K562 (cell line): ENCODE data around the gene RAP2B. TPM values are rescaled to one million over a fixed set of nuclear protein-coding genes. Genes with fewer than 3 reads are reported as not detected.

Experiments
- E4F1 ChIP-seq: fragments of 250-450 bp; sonication (Bioruptor Pico); IDR thresholded peaks from 2 replicates; pipeline ENCODE4 v1.5.0; 2021; ENCODE audit warnings: mild to moderate bottlenecking, borderline replicate concordance
- EGR1 ChIP-seq: fragments of 450-650 bp; conservative IDR thresholded peaks from 2 replicates; pipeline ENCODE4 v1.6.1; 2017; ENCODE audit warnings: mild to moderate bottlenecking
- FOXM1 ChIP-seq, 2 experiments: fragments of 450-650 bp in 1 of 2; sonication (generic) in 1 of 2; formaldehyde crosslinking in 1 of 2; IDR thresholded peaks; 2 replicates each; pipeline versions ENCODE4 v1.6.1 to v1.9.0; 2017 to 2022; ENCODE audit warnings: low read depth in 2 of 2, mild to moderate bottlenecking in 2 of 2, missing genetic modification reagents in 1 of 2, moderate library complexity in 1 of 2
- GABPA ChIP-seq: fragments of 200-800 bp; sonication (Bioruptor generic); conservative IDR thresholded peaks from 2 replicates; pipeline ENCODE4 v1.6.1; 2016; ENCODE audit warnings: low read depth, missing genetic modification characterization, missing compliant biosample characterization
- MBD2 ChIP-seq: sonication (generic); IDR thresholded peaks from 2 replicates; pipeline ENCODE4 v1.6.1; 2016; ENCODE audit warnings: low read depth, borderline replicate concordance
- MEF2A ChIP-seq: IDR thresholded peaks from 2 replicates; pipeline ENCODE4 v1.6.1; 2011; ENCODE audit warnings: low read depth, mild to moderate bottlenecking, low read length, moderate library complexity; ENCODE audit not compliant: control insufficient read depth
- NCOA4 ChIP-seq: fragments of 450-650 bp; IDR thresholded peaks from 2 replicates; pipeline ENCODE4 v1.6.1; 2018; ENCODE audit warnings: mild to moderate bottlenecking; ENCODE audit not compliant: partially characterized antibody
- NR3C1 ChIP-seq: sonication (generic); formaldehyde crosslinking; IDR thresholded peaks from 2 replicates; pipeline ENCODE4 v1.8.1; 2022; ENCODE audit warnings: missing genetic modification reagents
- NR4A1 ChIP-seq, 2 experiments: fragments of 250-450 bp in 1 of 2; fragments of 450-650 bp in 1 of 2; sonication (Bioruptor Pico) in 1 of 2; IDR thresholded peaks; 2 replicates each; pipeline versions ENCODE4 v1.4.0 to v1.6.1; 2016 to 2020; ENCODE audit warnings: mild to moderate bottlenecking in 2 of 2, missing compliant biosample characterization in 1 of 2, missing genetic modification characterization in 1 of 2, moderate library complexity in 1 of 2
- RAD51 ChIP-seq: fragments of 450-650 bp; IDR thresholded peaks from 2 replicates; pipeline ENCODE4 v1.7.1; 2016; ENCODE audit warnings: low read depth, mild to moderate bottlenecking, borderline replicate concordance
- SAFB ChIP-seq: fragments of 200-400 bp; formaldehyde crosslinking; IDR thresholded peaks from 2 replicates; pipeline ENCODE4 v1.6.1; 2017; ENCODE audit warnings: low read depth, low read length, borderline replicate concordance
- TBL1XR1 ChIP-seq, 2 experiments: IDR thresholded peaks; 2 replicates each; pipeline ENCODE4 v1.6.1; 2012; ENCODE audit warnings: improper control_type of control experiment in 2 of 2, low read length in 2 of 2, mild to moderate bottlenecking in 1 of 2
- TEAD4 ChIP-seq, 2 experiments: sonication (generic) in 1 of 2; formaldehyde crosslinking in 1 of 2; IDR thresholded peaks; 2 replicates each; pipeline versions ENCODE4 v1.6.1 to v1.8.0; 2012 to 2022; ENCODE audit warnings: borderline replicate concordance in 1 of 2, inconsistent platforms in 1 of 2, low read length in 1 of 2, mild to moderate bottlenecking in 1 of 2, missing genetic modification reagents in 1 of 2
- USF2 ChIP-seq: sonication (generic); formaldehyde crosslinking; IDR thresholded peaks from 2 replicates; pipeline ENCODE4 v1.5.0; 2020; ENCODE audit warnings: missing genetic modification reagents
- ZBTB43 ChIP-seq: sonication (generic); formaldehyde crosslinking; IDR thresholded peaks from 2 replicates; pipeline ENCODE4 v1.8.0; 2023; ENCODE audit warnings: mild to moderate bottlenecking, missing genetic modification reagents
- ZNF175 ChIP-seq: fragments of 200-800 bp; sonication (Bioruptor generic); IDR thresholded peaks from 2 replicates; pipeline ENCODE4 v1.6.1; 2016; ENCODE audit warnings: low read depth, mild to moderate bottlenecking, missing genetic modification characterization, missing compliant biosample characterization
- ZNF584 ChIP-seq: fragments of 200-800 bp; sonication (Bioruptor generic); IDR thresholded peaks from 2 replicates; pipeline ENCODE4 v1.6.1; 2016; ENCODE audit warnings: low read depth, mild to moderate bottlenecking, missing genetic modification characterization, missing compliant biosample characterization
- ZNF740 ChIP-seq, 3 experiments: fragments of 200-800 bp in 1 of 3; sonication (Bioruptor generic) in 1 of 3; sonication (generic) in 1 of 3; formaldehyde crosslinking in 1 of 3; IDR thresholded peaks; 2 replicates each; pipeline versions ENCODE4 v1.6.1 to v1.8.0; 2016 to 2022; ENCODE audit warnings: mild to moderate bottlenecking in 2 of 3, missing compliant biosample characterization in 2 of 3, missing genetic modification characterization in 2 of 3, missing genetic modification reagents in 1 of 3
- ZNF75A ChIP-seq: fragments of 450-650 bp; formaldehyde crosslinking; IDR thresholded peaks from 2 replicates; pipeline ENCODE4 v1.4.0; 2020; ENCODE audit warnings: mild to moderate bottlenecking
- polyA plus RNA-seq, 8 experiments: library from polyadenylated mRNA; depleted of rRNA in 4 of 8; stranded (reverse) in 5 of 8; unstranded in 3 of 8; fragments of >200 nt; fragmentation: Nextera tagmentation in 2 of 8; fragmentation: Illumina TruSeq in 1 of 8; extraction: Ambion mirVana in 2 of 8; extraction: Trizol in 1 of 8; gene quantifications; 2 replicates each; pipeline versions ENCODE4 v1.2.1 to v1.2.3, GENCODE V29; 2011 to 2014; ENCODE audit warnings: inconsistent platforms in 1 of 8, missing spikeins in 1 of 8
- total RNA-seq, 7 experiments: library from RNA; depleted of rRNA in 6 of 7; stranded (reverse); fragments of >200 nt in 6 of 7; fragmentation: Illumina TruSeq in 2 of 7; extraction: Trizol in 2 of 7; gene quantifications; 2 replicates each; pipeline versions ENCODE4 v1.2.1 to v1.2.3, GENCODE V29; 2011 to 2021; ENCODE audit warnings: low replicate concordance in 1 of 7

RAP2B gene
- total and polyA plus RNA-seq, 9 of the 15 experiments (the other 6 are each of a cell fraction or from before 2014, with no cell fraction given), result 9.4 to 31.2 (median 15.8) TPM

- TF ChIP-seq E4F1 (CRISPR knock-in tag), result no peak
- 0 out of 2 replicates have a peak, but pooled peaks have one; percentile 19 for TF ChIP-seq ZNF740 (CRISPR knock-in tag; IDR thresholded peaks at IDR 0.05)
- TF ChIP-seq ZNF740 (tag; IDR thresholded peaks at IDR 0.05), result no peak
- TF ChIP-seq FOXM1 (IDR thresholded peaks at IDR 0.05; ENCODE audit: low read depth), result peak; percentile 15; the same call in 1 of the 2 replicates
- TF ChIP-seq FOXM1 (CRISPR knock-in tag; IDR thresholded peaks at IDR 0.05; ENCODE audit: low read depth), result no peak; the same call in 1 of the 2 replicates
- TF ChIP-seq USF2 (CRISPR knock-in tag), result no peak
- no peak for TF ChIP-seq ZNF75A
- peak; percentile 42 for TF ChIP-seq EGR1
- TF ChIP-seq MEF2A, result peak; percentile 11; the same call in 1 of the 2 replicates
- 0 out of 2 replicates have a peak, but pooled peaks have one; percentile 21 for TF ChIP-seq ZBTB43 (CRISPR knock-in tag)
- TF ChIP-seq TEAD4 (IDR thresholded peaks at IDR 0.05; ENCODE audit: low read length), result no peak; the same call in 1 of the 2 replicates
- no peak for TF ChIP-seq TEAD4 (CRISPR knock-in tag; IDR thresholded peaks at IDR 0.05; ENCODE audit: borderline replicate concordance)
- TF ChIP-seq NR4A1 (CRISPR knock-in tag; IDR thresholded peaks at IDR 0.05), result peak; percentile 74; the same call in 1 of the 2 replicates
- 0 out of 2 replicates have a peak, but pooled peaks have one; percentile 22 for TF ChIP-seq NR4A1 (tag; IDR thresholded peaks at IDR 0.05)
- no peak for TF ChIP-seq RAD51
- TF ChIP-seq GABPA (tag), result 0 out of 2 replicates have a peak, but pooled peaks have one; percentile 45
- no peak for TF ChIP-seq TBL1XR1 (IDR thresholded peaks at IDR 0.05; ENCODE audit: low read length in 2 of 2)
- TF ChIP-seq ZNF175 (CRISPR knock-in tag), result no peak
- peak; percentile 92 for TF ChIP-seq NR3C1 (CRISPR knock-in tag)
- no peak for TF ChIP-seq NCOA4
- TF ChIP-seq ZNF584 (CRISPR knock-in tag), result no peak
- TF ChIP-seq SAFB, result peak; percentile 99
- peak; percentile 66; the same call in 1 of the 2 replicates for TF ChIP-seq MBD2
Measured at GRCh38 chr3:153161714-153162512, at the start of gene RAP2B (continued).
